ENCODE results near the gene GRIK5.

DNA sequence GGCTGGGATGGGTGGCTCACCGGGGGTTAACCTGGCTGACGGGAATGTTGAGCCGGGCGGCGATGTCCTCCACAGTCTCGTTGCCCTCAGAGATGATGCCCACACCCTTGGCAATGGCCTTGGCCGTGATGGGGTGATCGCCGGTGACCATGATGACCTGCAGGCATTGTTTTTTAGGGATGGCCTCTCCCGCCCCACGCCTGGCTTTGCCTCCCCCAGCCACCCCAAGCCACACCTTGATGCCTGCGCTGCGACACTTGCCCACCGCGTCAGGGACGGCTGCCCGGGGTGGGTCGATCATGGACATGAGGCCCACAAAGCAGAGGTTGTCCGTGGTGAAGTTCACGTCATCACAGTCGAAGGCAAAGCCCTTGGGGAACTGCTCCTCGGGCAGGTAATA, 92.1 kb downstream of the GRIK5 start:
- TF ChIP-seq POLR2A (IDR thresholded peaks at IDR 0.05; ENCODE audit: low read depth, low read length) = no peak
- no peak for TF ChIP-seq TAF1 (IDR thresholded peaks at IDR 0.05; ENCODE audit: borderline replicate concordance, low read depth, low read length)
